NCI-H1417 treated with DMSO at 0.1 percent for 48 hours (cell line): ENCODE measurements around the gene C5orf58.

Experiments used
- DNase-seq: peaks from one replicate; lab custom pipeline; 2025; lab: John Stamatoyannopoulos, UW

C5orf58 gene

GRCh38 chr5:170232786-170233185 lies at the start of gene C5orf58:
Gene C5orf58, plus strand, starts transcription at chr5:170232985. Its CDS starts 1,992 bp downstream, at chr5:170234977.
- no peak for DNase-seq

GRCh38 chr5:170183816-170184687 lies 48.7 kb upstream of the C5orf58 start:
- DNase-seq, result no peak

GRCh38 chr5:170184737-170185136 lies 48.0 kb upstream of the C5orf58 start:
- DNase-seq, result no peak

- no peak for DNase-seq
Observed at GRCh38 chr5:170186156-170186555, 46.6 kb upstream of the C5orf58 start.

GRCh38 chr5:170186856-170187255 lies 45.9 kb upstream of the C5orf58 start:
- no peak for DNase-seq

GRCh38 chr5:170190436-170191134 lies 42.2 kb upstream of the C5orf58 start:
- DNase-seq, result no peak

GRCh38 chr5:170192829-170193228 lies 40.0 kb upstream of the C5orf58 start:
- DNase-seq, result no peak

GRCh38 chr5:170195961-170196360 lies 36.8 kb upstream of the C5orf58 start:
- no peak for DNase-seq

GRCh38 chr5:170200876-170201275 lies 31.9 kb upstream of the C5orf58 start:
- DNase-seq, result no peak

GRCh38 chr5:170201311-170201710 lies 31.5 kb upstream of the C5orf58 start:
- DNase-seq, result no peak

GRCh38 chr5:170202117-170202516 lies 30.7 kb upstream of the C5orf58 start:
- DNase-seq, result no peak

GRCh38 chr5:170204202-170204601 lies 28.6 kb upstream of the C5orf58 start:
- no peak for DNase-seq

- no peak for DNase-seq
Observed at GRCh38 chr5:170206216-170206615, 26.6 kb upstream of the C5orf58 start.

GRCh38 chr5:170206958-170207357 lies 25.8 kb upstream of the C5orf58 start:
- DNase-seq, result no peak

GRCh38 chr5:170211575-170212334 lies 21.0 kb upstream of the C5orf58 start:
- DNase-seq, result no peak

- no peak for DNase-seq
Observed at GRCh38 chr5:170216257-170216864, 16.4 kb upstream of the C5orf58 start.

GRCh38 chr5:170217831-170218230 lies 15.0 kb upstream of the C5orf58 start:
- DNase-seq, result no peak

- no peak for DNase-seq
Observed at GRCh38 chr5:170218726-170219125, 14.1 kb upstream of the C5orf58 start.

- no peak for DNase-seq
Observed at GRCh38 chr5:170219615-170220014, 13.2 kb upstream of the C5orf58 start.

GRCh38 chr5:170220191-170220590 lies 12.6 kb upstream of the C5orf58 start:
- DNase-seq, result no peak

- DNase-seq, result no peak
Observed at GRCh38 chr5:170221327-170221741, 11.5 kb upstream of the C5orf58 start.

GRCh38 chr5:170223360-170223759 lies 9.4 kb upstream of the C5orf58 start:
- DNase-seq, result no peak
